GM19025 (cell line): ENCODE results near the gene RIGI.
A peak's percentile ranks its signal among the peaks of the same experiment; 100 is the strongest.
"Not testable (repeated sequence)": the region's sequence is repeated elsewhere in the genome, so short reads cannot be mapped to it uniquely, and the experiment has no call there.

Experiments used
- ATAC-seq: cut with Tn5 transposase; IDR thresholded peaks from one replicate; pipeline ENCODE4 v1.9.1; 2021; ENCODE audit warnings: mild to moderate bottlenecking, low read depth, moderate library complexity; ENCODE audit not compliant: unreplicated experiment

The RIGI gene

GRCh38 chr9:32526041-32526706, at the start of gene RIGI:
RIGI (minus strand) TSS chr9:32526196; CDS start chr9:32526166, 30 bp downstream.
- ATAC-seq = peak; percentile 68

GRCh38 chr9:32574858-32575257, 48.9 kb upstream of the RIGI start:
- no peak for ATAC-seq

- ATAC-seq = no peak
Observed at GRCh38 chr9:32573821-32574220, 47.8 kb upstream of the RIGI start.

GRCh38 chr9:32572900-32573523, 47.0 kb upstream of the RIGI start, which contains the start of gene NDUFB6:
NDUFB6 (minus strand) TSS chr9:32573159; CDS start chr9:32573060, 99 bp downstream.
- ATAC-seq = peak; percentile 83

DNA sequence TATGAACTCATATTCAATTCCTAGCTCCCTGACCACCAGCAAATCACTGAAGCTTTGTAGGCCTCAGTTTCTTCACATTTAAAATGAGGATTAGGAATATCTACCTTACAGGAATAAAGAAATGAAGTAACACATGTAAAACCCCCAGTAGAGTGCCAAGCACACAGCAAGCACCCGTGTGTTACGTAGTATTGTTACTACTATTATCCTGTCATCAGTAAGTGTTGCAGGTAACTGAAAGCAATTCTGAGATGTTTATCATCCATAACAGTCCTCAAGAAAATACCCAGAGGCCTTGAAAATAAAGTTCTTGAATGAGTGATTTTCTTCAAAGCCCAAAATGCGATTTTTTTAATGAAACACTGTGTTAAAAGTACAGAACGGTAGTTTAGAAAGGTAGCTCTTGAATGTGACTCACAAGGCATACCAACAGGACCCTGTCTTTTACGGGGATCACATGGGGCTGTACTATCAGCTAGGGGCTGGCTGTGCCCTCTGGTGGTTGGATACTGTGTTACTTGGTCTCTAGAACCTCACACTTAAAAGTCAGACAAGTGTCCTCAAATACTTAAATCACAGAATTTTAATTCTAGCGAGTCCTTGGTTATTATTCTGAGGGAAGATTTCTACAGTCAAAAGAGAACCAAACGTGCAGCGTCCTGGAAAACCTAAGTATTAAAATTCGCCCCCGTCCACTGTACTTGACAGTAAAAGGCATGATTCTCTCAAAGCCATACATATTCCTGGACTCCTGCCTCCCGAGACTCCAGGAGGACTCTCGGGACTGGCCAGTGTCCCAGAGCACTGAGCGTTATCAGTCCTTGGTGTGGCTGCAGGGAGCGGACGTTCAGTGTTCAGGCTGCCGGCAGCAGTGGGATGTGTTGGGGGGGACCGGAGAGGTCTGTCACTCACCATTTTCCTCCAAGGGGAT, 46.2 kb upstream of the RIGI start:
- ATAC-seq = peak; percentile 77

GRCh38 chr9:32570262-32570661, 44.3 kb upstream of the RIGI start:
- no peak for ATAC-seq

DNA sequence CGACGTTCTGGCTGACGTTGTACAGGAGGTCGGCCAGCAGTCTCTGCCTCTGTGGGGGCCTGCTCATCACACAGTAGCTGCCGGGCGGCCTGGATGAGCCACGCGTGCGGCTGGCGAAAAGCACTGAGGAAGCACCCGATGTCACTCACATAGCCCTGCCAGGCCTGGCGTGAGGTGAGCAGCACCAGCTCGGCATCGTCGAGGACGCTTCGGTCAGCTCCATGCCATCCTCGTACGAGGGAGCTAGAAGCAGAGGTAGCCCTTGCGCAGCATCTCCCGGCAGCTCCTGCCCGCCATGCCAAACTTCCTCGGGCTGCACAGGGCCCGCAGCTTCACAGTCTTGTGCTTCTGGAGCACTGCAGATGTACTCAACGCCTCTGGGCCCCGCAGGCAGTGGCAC, 40.8 kb upstream of the RIGI start:
- no peak for ATAC-seq

- ATAC-seq = no peak
Observed at GRCh38 chr9:32565967-32566366, 40.0 kb upstream of the RIGI start.

- ATAC-seq = no peak
Observed at GRCh38 chr9:32558408-32558934, 32.5 kb upstream of the RIGI start.

- ATAC-seq = no peak
Observed at GRCh38 chr9:32554591-32554990, 28.6 kb upstream of the RIGI start.

DNA sequence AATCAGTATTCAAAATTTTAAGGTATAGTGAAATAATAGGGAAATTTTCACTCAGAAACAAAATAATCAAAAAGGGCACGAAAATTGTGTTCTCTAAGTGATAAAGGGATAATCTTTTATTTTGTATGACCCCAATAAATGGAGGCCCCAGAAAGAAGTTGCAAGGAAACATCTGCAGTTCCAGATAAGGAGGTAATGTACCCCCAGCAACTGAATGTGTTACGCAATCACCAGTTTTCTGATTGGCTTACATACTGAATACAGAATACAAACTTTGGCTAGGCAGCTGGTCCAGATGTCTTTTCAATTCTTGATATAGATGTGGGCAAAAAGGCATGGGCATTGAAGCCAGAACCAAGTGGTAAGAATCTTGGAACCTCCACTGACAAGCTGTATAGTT, 28.1 kb upstream of the RIGI start:
- no peak for ATAC-seq

DNA sequence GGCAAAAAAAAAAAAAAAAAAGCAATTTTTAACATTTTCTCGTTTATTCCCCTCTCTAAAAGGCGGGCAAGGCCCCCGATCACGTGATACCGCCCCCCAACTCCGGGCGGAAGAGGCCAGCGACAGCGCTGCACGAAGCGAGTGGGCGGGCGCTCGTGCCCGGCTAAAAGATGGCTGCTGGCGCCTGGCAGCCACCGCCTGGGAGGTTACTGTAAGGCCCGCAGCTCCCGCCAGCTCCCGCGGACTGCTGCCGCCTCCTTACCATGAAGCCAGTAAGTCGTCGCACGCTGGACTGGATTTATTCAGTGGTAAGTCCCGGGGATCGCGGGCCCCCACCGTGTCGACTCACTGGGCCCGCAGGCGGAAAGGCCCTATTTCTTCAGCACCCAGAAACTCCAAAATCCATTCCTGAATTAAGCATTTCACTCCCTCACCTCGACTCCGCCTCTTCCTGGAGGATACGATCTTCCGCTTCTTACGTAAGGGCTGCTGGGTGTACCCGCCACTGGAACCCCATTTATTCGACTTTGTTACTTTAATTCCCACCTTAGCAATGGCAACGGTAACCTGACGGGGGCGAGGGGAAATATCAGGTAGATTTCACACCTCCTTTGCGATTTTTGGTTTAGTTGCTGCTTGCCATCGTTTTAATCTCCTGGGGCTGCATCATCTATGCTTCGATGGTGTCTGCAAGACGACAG, 26.3 kb upstream of the RIGI start, which contains the start of the genes SMIM27 and TOPORS:
SMIM27 (plus strand) TSS at position 156 of the 701 bp plus-strand sequence; CDS start at position 264, 108 bp downstream.
TOPORS (minus strand) TSS at position 415 of the 701 bp plus-strand sequence; CDS start at position 265, 150 bp downstream.
- ATAC-seq = peak; percentile 64

- ATAC-seq = peak; percentile 1
Observed at GRCh38 chr9:32551276-32552051, 25.5 kb upstream of the RIGI start.

- peak; percentile 57 for ATAC-seq
Observed at GRCh38 chr9:32550562-32551275, 24.7 kb upstream of the RIGI start.

DNA sequence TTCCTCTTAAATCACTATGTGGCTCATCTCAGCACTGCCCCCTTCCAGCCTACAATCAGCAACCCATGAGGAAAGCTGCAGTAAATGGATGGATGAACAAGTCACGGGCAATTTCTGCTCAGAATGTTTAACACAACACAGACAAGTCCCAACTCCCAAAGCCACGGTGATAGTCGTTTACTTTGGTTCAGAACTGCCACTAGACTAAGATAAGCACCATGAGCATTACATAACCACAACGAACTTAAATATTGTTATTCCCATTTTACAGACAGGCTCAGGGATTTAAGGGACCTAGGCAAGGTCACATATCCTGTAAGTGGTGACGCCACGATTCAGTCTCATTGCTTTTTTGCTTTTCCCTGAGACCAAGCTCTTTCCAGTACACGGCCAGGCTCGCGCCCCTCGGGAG, 24.2 kb upstream of the RIGI start:
- ATAC-seq = no peak

DNA sequence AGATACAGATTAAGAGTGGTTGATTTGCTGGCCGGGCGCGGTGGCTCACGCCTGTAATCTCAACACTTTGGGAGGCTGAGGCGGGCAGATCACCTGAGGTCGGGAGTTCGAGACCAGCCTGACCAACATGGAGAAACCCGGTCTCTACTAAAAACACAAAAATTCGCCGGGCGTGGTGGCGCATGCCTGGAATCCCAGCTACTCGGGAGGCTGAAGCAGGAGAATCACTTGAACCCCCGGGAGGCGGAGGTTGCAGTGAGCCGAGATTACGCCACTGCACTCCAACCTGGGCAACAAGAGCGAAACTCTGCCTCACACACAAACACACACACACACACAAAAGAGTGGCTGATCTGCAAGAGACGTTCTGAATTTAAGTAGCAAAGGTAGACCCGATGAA, 22.2 kb upstream of the RIGI start:
- ATAC-seq = not testable (repeated sequence)

- ATAC-seq = no peak
Observed at GRCh38 chr9:32545884-32546283, 19.9 kb upstream of the RIGI start.

DNA sequence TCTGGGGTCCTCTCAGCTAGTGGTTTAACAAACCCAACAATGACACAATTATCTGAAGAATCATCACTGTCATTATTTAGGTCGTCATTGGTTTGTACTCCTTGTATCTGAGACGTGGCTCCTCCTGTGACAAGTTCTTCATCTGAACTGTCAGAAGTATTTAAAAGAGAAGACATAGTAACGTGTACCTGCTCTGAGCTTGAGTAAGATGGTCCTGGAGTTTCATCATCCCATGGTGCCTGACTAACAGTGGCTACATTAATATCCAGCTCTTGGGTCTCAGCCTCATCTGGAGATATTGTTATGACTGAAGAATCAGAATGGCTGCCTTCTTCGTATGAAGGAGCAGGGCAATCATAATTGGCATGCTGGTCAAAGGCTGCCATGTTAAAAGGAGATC, 17.1 kb upstream of the RIGI start:
- ATAC-seq = no peak

DNA sequence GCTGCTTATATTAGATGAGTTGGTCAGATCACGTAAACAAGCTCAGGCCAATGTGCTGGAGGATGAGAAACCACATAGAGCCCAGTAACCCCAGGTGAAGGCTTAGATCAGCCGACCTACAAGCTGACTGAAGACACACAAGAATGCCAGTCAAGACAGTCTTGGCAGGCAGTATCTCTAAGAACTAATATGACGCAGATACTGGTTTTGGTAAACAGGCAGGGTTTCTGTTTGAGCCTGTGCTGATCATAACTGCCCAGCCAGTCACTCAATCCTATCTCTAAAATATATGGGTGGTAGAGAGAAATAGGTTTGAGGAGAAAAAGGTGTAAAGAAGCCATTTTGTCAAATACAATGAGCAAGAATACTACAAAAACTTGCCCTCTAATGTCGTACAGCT, 7.8 kb upstream of the RIGI start:
- ATAC-seq = no peak
